GM12865 (cell line): ENCODE data around the gene FCN2.

ENCODE experiments used
- DNase-seq: peaks from one replicate; pipeline ENCODE4 v3.0.0; 2010; ENCODE audit warnings: low read depth
- H3K4me3 ChIP-seq: 2 replicates; pipeline ENCODE4 v1.5.1; 2011; ENCODE audit warnings: mild to moderate bottlenecking, low read depth, low read length, control low read depth
- CTCF ChIP-seq: IDR thresholded peaks from 2 replicates; pipeline ENCODE4 v1.5.1; 2011; ENCODE audit warnings: low read length, control low read depth, low read depth, inconsistent platforms; ENCODE audit not compliant: insufficient read depth; ENCODE audit errors: missing control alignments

Gene FCN2

GRCh38 chr9:134890155-134890495, 9.5 kb downstream of the FCN2 start:
- no peak for TF ChIP-seq CTCF
- DNase-seq: no peak
- no peak overlapping the region for H3K4me3 ChIP-seq

GRCh38 chr9:134891053-134891452, 10.4 kb downstream of the FCN2 start:
- DNase-seq: no peak
- TF ChIP-seq CTCF: no peak
- H3K4me3 ChIP-seq: no peak overlapping the region

- H3K4me3 ChIP-seq: no peak overlapping the region
Observed at GRCh38 chr9:134891713-134892112, 11.1 kb downstream of the FCN2 start.

GRCh38 chr9:134892221-134892620, 11.6 kb downstream of the FCN2 start:
- TF ChIP-seq CTCF: no peak
- H3K4me3 ChIP-seq: no peak overlapping the region
- DNase-seq: no peak

More at GRCh38 chr9:134891713-134892112, 11.1 kb downstream of the FCN2 start:
- DNase-seq: no peak
- no peak for TF ChIP-seq CTCF

- TF ChIP-seq CTCF: no peak
- no peak for DNase-seq
- no peak overlapping the region for H3K4me3 ChIP-seq
Observed at GRCh38 chr9:134892820-134893420, 12.3 kb downstream of the FCN2 start.

GRCh38 chr9:134894136-134894860, 13.7 kb downstream of the FCN2 start:
- no peak for DNase-seq
- H3K4me3 ChIP-seq: no peak overlapping the region
- no peak for TF ChIP-seq CTCF

GRCh38 chr9:134895097-134895496, 14.5 kb downstream of the FCN2 start:
- no peak for TF ChIP-seq CTCF
- H3K4me3 ChIP-seq: no peak overlapping the region
- no peak for DNase-seq
